ENCODE data around the gene CDC42EP4.
A peak's percentile ranks its signal among the peaks of the same experiment; 100 is the strongest.
"Not testable (repeated sequence)": the region's sequence is repeated elsewhere in the genome, so short reads cannot be mapped to it uniquely, and the experiment has no call there.

Gene CDC42EP4

GRCh38 chr17:73274490-73274889, 37.3 kb downstream of the CDC42EP4 start:
- DNase-seq = no peak

GRCh38 chr17:73272906-73273218, 38.9 kb downstream of the CDC42EP4 start:
- no peak for DNase-seq

- DNase-seq = no peak
These were observed 40.7 kb downstream of the CDC42EP4 start for GRCh38 chr17:73271072-73271471.

DNA sequence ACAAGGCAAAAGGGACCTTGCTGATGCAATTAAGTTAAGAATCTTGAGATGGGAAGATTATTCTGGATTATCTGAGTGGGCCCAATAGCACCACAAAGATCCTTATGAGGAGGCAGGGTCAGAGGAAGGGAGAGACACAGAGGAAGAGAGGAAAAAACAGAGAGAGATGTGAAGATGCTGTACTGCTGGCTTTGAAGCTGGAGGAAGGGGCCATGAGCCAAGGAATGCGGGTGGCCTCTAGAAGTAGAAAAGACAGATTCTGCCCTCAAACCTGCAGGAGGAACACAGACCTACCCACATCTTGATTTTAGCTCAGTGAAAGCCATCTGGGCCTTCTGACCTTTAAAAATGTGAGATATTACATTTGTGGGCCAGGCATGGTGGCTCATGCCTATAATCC, 42.0 kb downstream of the CDC42EP4 start:
- no peak for DNase-seq

DNA sequence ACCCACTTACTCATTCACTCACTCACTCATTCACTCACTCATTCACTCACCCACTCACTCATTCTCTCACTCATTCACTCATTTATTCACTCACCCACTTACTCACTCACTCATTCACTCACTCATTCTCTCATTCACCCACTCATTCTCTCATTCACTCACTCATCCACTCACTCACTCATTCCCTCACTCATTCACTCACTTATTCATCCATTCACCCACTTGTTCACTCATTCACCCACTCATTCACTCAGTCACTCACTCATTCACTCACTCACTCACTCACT, 42.5 kb downstream of the CDC42EP4 start:
- DNase-seq = no peak

GRCh38 chr17:73268582-73269328, 43.0 kb downstream of the CDC42EP4 start:
- DNase-seq = no peak

DNA sequence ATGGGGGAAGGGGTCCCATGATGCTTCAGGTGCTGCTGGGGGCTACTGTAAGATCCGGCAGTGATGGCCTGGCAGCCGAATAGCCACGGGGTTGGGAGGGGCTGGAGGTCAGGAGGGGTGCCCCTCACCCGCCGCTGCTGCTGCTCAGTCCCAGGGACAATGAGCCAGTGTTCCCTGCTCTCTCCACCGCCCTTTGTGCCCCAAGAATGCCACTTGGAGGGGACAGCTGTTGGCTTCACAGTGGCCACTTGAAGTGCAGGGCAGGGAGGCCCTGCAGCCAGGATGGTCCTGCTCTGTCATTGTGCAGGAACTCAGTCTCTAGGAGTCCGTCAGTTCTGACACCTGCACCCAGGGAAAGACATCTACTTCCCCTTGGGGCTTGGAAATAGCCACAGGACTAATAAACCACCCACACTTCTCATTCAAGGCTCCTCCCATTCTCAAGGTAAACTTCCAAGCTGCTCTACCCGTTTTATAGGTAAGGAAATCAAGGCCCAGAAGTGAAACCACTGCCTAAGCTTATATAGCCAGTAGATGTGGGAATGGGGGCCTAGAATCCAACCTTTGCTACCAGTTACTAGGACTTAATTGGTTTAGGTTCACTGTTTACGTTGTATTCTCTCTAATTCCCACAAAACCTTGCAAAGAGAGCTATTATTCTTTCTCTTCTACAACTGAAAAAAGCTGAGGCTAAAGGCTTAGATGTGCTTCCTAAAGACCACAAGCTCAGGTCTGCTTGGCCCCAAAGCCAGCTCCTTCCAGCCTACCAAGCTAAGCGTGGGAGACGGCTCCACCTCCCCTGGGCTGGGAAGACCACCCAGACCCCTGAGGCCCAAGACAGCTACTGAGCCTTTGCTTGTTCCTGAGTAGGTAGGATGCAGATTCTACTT, 43.9 kb downstream of the CDC42EP4 start:
- DNase-seq = no peak

DNA sequence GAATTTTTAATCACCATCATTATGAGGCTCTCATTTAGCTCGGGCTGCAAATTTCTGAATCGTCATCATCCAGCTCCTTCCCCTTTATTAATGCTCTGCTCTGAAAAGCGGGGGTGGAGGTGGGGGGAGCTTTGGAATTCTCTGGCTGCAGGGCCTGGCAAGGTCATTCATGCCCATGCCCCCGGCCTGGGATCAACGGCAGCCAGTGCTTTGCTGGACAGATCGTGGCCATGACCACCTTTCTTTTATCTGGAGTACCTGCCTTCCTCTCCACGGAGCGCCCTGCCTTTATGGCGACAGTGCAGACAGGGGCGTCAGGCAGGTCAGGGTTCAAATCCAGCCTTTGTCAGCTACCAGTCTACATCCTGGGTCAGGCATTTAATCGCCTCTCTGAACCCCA, 45.0 kb downstream of the CDC42EP4 start:
- DNase-seq = no peak

DNA sequence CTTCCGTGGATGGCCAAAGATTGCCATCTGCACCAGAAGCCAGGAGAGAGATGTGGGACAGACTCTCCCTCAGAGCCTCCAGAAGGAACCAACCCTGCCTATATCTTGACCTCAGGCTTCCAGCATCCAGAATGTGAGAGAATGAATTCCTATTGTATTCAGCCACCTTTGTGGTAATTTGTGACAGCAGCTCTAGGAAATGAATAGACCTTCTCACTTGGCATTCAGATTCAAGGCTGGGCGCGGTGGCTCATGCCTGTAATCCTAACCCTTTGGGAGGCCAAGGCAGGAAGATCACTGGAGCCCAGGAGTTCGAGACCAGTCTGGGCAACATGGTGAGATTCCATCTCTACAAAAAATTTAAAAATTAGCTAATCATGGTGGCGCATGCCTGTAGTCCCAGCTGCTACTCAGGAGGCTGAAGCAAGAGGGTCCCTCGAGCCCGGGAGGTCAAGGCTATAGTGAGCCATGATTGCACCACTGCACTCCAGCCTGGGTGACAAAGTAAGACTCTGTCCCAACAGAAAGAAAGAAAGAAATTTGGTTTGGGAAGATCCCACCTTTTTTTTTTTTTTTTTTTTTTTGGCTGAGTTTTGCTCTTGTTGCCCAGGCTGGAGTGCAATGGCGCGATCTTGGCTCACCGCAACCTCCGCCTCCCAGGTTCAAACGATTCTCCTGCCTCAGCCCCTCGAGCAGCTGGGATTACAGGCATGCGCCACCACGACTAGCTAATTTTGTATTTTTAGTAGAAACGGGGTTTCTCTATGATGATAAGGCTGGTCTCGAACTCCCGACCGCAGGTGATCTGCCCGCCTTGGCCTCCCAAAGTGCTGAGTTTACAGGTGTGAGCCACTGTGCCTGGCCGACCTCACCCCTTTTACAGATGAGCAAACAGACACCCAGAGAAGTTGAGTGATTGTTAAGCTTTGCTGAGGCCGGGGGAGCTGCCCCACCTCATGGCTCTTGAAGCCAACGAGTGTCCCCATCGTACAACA, 45.9 kb downstream of the CDC42EP4 start:
- no peak for DNase-seq

DNA sequence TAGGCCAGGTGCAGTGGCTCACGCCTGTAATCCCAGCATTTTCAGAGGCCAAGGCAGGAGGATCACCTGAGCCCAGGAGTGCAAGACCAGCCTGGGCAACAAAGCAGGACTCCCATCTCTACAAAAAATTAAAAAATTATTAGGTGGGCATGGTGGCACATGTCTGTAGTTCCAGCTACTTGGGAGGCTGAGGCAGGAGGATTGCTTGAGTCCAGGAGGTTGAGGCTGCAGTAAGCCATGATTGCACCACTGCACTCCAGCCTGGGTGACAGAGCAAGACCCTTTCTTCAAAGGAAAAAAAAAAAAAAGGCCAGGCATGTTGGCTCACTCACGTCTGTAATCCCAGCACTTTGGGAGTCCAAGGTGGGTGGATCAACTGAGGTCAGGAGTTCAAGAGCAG, 47.4 kb downstream of the CDC42EP4 start:
- DNase-seq = not testable (repeated sequence)

DNA sequence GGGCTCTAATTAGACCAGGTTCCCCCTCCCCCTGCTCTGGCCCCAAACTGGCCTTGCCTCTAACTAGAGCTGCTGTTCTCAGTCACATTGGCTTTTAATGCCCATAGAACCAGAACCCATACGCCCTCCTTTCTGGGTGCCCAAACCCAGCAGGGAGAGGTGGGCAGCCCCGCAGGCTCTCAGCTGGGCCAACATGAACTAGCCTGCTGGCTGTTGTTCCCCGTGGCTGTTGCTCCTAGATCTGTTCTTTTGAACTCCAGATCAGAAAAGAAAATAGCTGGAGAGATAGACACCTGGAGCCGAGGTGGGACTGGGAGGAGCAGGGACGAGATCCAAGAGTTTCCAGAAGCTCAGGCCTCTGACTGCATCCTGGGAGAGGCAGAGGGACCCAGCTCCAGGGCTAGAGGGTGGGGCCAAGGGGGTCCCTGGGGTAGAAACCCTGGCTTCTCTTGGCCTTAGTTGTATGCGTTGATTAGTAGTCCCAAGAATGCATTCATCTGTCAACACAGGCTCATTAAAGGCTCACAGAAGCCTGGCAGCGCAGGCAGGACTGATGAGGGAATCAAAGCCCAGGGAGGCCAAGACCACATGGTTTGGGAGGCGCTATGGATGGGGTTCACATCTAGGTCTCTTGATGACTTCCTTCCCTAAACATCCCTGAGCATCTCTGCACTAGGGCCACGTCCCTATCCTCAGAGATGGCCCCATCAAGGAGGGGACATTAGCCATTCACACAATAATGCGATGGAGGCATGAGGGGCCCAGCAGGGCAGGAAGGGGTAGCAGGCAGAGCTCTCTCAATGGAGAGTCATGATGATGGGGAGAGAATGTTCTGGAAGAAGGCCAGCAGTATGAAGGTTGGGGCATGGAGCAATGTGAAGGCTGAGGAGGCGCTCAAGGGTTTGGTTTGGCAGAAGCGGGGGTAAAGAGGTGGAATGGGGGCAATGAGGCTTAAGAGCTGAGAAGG, 48.8 kb downstream of the CDC42EP4 start:
- no peak for DNase-seq

GRCh38 chr17:73261952-73262675, 49.7 kb downstream of the CDC42EP4 start:
- no peak for DNase-seq

DNA sequence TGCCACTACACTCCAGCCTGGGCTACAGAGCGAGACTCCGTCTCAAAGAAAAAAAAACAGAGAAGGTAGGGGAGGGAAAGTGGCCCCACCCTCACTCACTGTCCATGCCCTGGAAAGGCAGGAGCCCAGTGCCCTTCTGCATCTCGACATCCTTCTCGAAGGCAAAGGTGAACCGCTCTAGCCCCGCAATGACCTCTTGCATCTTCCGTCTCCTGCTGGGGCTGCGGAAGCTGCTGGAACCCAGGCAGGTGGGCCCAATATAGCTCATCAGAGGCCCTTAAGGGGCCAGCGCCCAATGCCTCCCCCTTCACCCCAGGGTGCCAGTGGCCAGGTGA, 50.2 kb downstream of the CDC42EP4 start, which contains the start of gene CPSF4L:
TSS of gene CPSF4L (minus strand) at position 264 of the 335 bp plus-strand sequence. CDS start at position 202, 62 bp downstream.
- no peak for DNase-seq

DNA sequence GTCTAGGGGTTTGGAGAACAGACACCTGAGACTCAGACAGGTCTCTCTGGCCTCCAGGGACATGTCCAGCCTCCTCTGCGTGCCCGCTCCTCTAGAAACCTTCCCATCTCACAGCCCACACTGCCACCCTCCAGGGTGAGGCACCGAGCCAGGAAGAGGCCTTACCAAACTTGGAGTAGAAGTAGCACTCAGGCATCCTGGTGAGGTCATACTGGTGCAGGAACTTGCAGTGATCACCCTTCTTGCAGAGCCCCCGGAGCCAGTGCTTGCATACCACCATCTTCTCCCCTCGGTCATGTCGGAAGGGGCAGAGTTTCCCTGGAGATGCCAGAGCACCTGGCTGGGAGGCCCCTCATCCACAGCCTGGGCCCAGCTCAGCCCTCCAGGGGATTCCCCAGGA, 54.3 kb downstream of the CDC42EP4 start:
- no peak for DNase-seq

DNA sequence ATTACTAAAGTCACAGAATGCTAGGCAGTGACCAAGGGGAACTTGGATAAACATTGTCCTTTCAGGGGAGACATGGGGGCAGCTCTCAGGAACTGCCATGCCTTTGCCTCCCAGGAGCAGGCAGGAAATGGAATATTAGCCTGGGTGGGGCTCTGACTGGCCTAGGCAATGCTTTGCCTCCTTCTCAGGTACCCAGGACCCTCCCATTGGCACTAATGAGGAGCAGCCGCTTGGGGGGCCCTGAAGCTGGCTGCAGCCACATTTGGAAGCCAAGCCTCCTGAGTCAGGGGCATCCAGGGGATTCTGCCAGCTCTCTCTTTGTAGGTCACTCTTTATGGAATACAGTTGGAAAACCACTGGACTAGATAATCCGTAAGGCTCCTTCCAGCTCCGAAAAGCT, 55.6 kb downstream of the CDC42EP4 start:
- no peak for DNase-seq

DNA sequence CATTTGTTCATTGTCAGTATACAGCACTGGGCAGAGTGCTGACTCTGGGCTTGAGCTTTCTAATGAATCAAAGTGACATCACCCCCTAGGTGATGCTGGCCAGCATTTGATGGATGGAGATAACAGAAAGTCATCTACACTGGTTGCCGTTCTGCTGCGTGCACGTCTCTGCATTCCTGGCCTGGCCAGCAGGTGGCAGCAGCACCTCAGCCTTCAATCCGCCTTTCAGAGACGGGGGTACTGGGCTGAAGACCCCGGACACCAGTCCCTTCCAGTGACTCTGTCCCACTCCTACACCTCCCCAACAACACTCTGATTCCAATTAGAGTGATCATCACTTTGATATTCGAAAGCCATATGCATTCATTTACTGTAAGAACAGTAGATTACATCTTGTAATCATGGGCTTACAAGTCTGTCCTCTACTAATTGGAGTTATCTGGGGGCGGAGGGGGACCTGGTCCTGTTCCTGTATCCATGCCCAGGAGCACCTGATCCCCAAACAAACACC, 56.1 kb downstream of the CDC42EP4 start:
- peak; percentile 9 to 63 (median 35) for DNase-seq

DNA sequence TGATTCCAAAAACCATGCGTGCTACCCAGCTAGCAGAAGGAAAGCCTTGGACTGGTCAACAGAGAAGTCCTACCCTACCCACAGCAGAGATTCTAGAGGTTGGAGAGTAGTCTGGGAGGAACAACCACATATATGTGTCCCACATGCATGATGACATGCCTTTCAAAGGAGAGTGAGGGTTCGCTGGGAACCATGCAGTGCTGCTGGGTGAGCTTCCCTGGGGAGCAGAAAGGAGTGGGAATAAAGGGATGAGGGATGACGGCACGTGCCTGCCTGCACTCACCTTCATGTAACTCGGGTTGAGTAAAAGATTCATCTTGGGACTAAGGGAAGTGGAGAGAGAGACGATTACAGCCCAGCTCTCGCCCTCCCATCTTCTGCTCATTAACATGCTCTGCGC, 59.9 kb downstream of the CDC42EP4 start:
- no peak for DNase-seq

GRCh38 chr17:73250851-73251640, 60.8 kb downstream of the CDC42EP4 start:
- no peak for DNase-seq

DNA sequence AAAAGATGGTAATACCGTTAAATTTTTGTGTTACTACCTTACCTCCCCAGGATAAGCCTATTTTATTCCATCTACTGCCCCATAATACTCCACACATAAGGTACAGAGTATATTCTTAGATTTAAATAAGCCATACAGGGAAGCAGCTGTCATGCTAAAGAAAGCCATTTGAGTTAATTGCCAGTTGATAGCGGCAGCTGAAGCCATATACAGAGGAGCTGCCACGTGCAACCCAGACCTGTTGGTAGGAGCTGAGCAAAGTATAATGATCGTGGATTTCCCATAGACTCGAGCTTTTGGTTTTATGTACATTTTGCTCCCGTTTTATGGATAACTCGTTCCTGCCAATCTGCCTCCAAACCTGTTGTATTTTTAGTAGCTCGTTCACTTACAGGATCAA, 62.1 kb downstream of the CDC42EP4 start:
- DNase-seq = no peak

DNA sequence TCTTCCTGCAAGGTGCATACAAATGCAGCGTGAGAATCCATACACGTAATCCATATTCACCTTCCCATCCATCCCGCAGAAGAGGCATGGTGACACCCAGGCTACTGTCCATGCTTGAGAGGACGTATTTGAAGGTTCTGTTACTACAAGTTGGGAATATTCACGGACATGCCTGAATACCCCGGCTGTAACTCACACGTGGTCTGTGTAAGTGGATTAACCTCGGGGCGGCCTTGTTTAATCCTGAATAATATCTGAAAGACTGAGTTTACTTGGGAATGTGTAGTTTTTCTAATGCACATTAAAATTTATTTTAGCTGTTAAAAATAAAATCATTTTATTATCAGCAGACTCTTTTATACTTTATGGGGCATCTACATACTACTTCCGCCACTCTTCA, 63.3 kb downstream of the CDC42EP4 start:
- DNase-seq = no peak
